MCF 10A (cell line): Measurements from ENCODE around the gene ST14. TPM values are rescaled to one million over a fixed set of nuclear protein-coding genes. Genes with fewer than 3 reads are reported as not detected.

Source experiments
- BruUV-seq: library from RNA; stranded (reverse); fragments of 400-500 nt; replicated peaks from 2 replicates; lab custom pipeline; 2021; lab: Mats Ljungman, UMichigan
- CTCF ChIA-PET: fragments of 300-600 bp; sonication (Branson Sonifier 250); formaldehyde crosslinking; extraction: SDS; loops from one replicate; lab custom pipeline; 2021; ENCODE audit warnings: antibody characterized with exemption, inconsistent platforms; lab: Yijun Ruan, JAX
- POLR2A ChIA-PET: fragments of 300-600, 350-650 bp; sonication (Branson Sonifier 250); formaldehyde crosslinking; extraction: SDS; loops from one replicate; lab custom pipeline; 2020; ENCODE audit warnings: antibody characterized with exemption, inconsistent platforms; lab: Yijun Ruan, JAX
- DNase-seq: peaks from one replicate; pipeline ENCODE4 v3.0.0-alpha.2; 2018; ENCODE audit not compliant: unreplicated experiment
- H3K27ac Mint-ChIP-seq: one replicate; pipeline ENCODE4 v1.8.0; 2022; ENCODE audit warnings: mild to moderate bottlenecking, low read depth, mixed read lengths; ENCODE audit not compliant: unreplicated experiment
- H3K27me3 Mint-ChIP-seq: one replicate; pipeline ENCODE4 v1.8.0; 2022; ENCODE audit warnings: mixed read lengths; ENCODE audit not compliant: insufficient read depth, unreplicated experiment
- H3K36me3 Mint-ChIP-seq: one replicate; pipeline ENCODE4 v1.8.0; 2022; ENCODE audit warnings: mild to moderate bottlenecking, moderate library complexity, mixed read lengths; ENCODE audit not compliant: insufficient read depth, unreplicated experiment
- H3K4me1 Mint-ChIP-seq: one replicate; pipeline ENCODE4 v1.8.0; 2022; ENCODE audit warnings: mixed read lengths; ENCODE audit not compliant: insufficient read depth, unreplicated experiment
- H3K4me3 Mint-ChIP-seq: one replicate; pipeline ENCODE4 v1.8.0; 2022; ENCODE audit warnings: mild to moderate bottlenecking, moderate library complexity, mixed read lengths; ENCODE audit not compliant: unreplicated experiment
- H3K9me3 Mint-ChIP-seq: one replicate; pipeline ENCODE4 v1.8.0; 2022; ENCODE audit warnings: mixed read lengths; ENCODE audit not compliant: unreplicated experiment
- intact Hi-C: fragments of 100-400 bp; cut with micrococcal nuclease; formaldehyde crosslinking; loops from 2 replicates; pipeline ENCODE4 v1.14.1; 2022
- total RNA-seq: library from RNA; stranded (reverse); gene quantifications from 2 replicates; pipeline ENCODE4 v1.2.3, GENCODE V29; 2022
- TF ChIP-seq, protein P1 (sequence below): fragments of 200-600 bp; IDR thresholded peaks from one replicate; pipeline ENCODE4 v1.8.0; 2022; ENCODE audit warnings: antibody characterized with exemption, mild to moderate bottlenecking; ENCODE audit not compliant: unreplicated experiment

The ST14 gene
- total RNA-seq, 1 experiment from 2014 or later: 27.2 TPM

DNA sequence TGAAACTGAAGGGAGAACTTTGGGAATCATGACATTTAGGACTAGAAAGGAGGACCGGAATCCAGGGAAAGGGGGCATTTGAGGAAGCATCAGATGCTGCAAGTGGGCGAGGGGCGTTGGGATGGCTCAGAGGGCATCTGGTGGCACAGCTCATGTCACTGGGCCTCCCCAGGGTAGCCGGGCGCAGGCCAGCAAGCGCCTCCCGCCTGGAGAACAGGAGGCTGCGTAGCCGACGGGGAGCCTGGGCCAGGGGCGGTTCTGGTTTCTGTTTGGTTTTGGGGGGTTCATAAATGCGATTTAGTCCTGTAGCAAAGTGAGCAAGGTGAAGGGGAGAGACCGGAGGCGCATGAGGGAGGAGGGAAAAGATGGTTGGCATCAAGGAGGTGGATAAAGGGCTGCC, 443 bp upstream of the ST14 start:
- H3K27ac Mint-ChIP-seq: no peak overlapping the region

DNA sequence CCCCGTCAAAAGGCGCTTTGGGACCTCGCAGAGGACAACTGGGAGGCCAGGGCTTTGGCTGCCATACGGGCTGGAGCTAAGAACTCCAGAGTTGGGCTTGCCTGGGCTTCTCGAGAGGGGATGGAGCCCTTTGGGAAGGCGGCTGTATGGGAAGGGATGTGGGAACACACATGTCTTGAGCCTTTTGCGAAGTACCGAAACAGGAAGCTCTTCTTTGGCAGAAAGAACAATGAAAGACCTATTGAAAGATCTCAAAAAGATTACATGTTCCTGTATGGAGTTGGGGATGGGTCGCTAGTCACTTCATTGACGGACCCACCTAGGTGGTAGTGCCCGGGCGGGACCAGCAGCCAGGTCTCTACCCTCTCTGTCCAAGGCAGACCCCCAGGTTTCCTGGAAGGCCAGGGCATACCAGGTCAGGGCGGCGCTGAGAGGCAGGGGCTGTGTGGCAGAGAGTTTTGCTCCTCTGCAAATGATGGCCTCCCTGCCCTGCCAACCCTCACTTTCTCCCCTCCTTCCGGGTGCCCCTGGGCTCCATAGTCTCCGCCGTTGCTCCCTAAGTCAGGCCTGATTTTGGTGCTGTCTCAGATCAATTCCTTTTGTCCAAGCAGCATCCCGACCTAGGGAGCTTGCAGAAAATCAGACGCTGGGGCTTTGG, 1.0 kb downstream of the ST14 start:
- Mint-ChIP-seq H3K27ac (peak overlapping the region; percentile 63), H3K36me3 (no peaks in the 10 kb centered on the region), H3K27me3 (peaks cover 17% of the 10 kb centered on the region), H3K9me3 (no peaks in the 10 kb centered on the region), H3K4me3 (peak overlapping the region; percentile 76), H3K4me1 (peaks cover 30% of the 10 kb centered on the region)
- TSS peak; percentile 21 for BruUV-seq
- DNase-seq: no peak
- CTCF ChIA-PET: interaction anchor here (0.8 to 1.1 kb wide), 3 partner anchors 14 to 26 kb away, joined by 3 to 5 read pairs (median 3); no protein-coding TSS in a partner anchor
- TF ChIP-seq, protein P1, sequence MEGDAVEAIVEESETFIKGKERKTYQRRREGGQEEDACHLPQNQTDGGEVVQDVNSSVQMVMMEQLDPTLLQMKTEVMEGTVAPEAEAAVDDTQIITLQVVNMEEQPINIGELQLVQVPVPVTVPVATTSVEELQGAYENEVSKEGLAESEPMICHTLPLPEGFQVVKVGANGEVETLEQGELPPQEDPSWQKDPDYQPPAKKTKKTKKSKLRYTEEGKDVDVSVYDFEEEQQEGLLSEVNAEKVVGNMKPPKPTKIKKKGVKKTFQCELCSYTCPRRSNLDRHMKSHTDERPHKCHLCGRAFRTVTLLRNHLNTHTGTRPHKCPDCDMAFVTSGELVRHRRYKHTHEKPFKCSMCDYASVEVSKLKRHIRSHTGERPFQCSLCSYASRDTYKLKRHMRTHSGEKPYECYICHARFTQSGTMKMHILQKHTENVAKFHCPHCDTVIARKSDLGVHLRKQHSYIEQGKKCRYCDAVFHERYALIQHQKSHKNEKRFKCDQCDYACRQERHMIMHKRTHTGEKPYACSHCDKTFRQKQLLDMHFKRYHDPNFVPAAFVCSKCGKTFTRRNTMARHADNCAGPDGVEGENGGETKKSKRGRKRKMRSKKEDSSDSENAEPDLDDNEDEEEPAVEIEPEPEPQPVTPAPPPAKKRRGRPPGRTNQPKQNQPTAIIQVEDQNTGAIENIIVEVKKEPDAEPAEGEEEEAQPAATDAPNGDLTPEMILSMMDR: no peak
- intact Hi-C loops: no loop called here
- POLR2A ChIA-PET: interaction anchor here (0.8 to 4.3 kb wide), 9 partner anchors 15 to 266 kb away, joined by 3 to 14 read pairs (median 5); partner anchors contain the start of genes APLP2 and NFRKB

More for the DNA sequence above, 443 bp upstream of the ST14 start:
- peaks cover 17% of the 10 kb centered on the region for H3K27me3 Mint-ChIP-seq
- intact Hi-C loops: no loop called here
- H3K4me1 Mint-ChIP-seq: peaks cover 30% of the 10 kb centered on the region
- DNase-seq: no peak
- TF ChIP-seq, protein P1: no peak
- POLR2A ChIA-PET: interaction anchor here (0.7 to 4.3 kb wide), 6 partner anchors 13 to 264 kb away, joined by 3 to 14 read pairs (median 12); partner anchors contain the start of gene NFRKB
- H3K9me3 Mint-ChIP-seq: no peaks in the 10 kb centered on the region
- BruUV-seq: no TSS peak
- peak overlapping the region; percentile 76 for H3K4me3 Mint-ChIP-seq
- CTCF ChIA-PET: interaction anchor here (0.9 kb wide), 1 partner anchor 9 kb away, joined by 3 read pairs; no protein-coding TSS in a partner anchor
- H3K36me3 Mint-ChIP-seq: no peaks in the 10 kb centered on the region

DNA sequence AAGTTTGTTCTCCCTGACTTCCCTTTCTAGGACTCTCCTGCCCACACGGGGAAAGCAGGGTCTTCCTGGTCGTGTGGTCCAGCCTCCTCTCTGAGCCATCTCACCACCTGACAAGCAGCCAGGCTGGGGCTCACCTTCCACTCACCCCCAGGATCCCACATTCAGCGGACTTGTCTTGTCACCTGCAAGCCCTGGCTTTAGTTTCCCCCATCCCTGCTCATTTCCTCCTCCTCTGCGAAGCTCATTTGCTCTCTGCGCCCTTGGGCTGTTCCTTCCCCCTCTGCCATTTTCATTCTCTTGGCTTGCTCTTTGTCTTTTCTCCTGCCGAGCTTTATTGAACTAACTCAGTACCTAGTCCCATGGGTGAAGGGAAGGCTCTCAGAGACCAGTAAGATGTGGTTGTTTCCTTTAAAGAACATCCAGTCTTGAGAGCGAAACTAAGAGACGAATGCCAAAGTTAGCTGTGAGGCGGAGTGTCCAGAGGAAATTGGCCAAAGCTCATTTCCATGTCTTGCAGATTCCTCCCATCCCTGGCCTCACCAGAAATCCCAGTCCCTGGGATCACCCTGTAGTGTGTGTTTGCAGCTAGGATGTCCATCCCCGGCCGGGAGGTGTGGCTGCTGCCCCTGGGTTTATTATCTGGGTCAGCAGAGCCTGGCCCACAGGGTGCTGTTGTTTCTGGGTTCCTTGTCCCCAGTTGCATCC, 2.0 kb downstream of the ST14 start:
- no TSS peak for BruUV-seq
- Mint-ChIP-seq H3K27me3 (peaks cover 17% of the 10 kb centered on the region), H3K9me3 (no peaks in the 10 kb centered on the region), H3K36me3 (no peaks in the 10 kb centered on the region), H3K27ac (no peak overlapping the region), H3K4me1 (peaks cover 32% of the 10 kb centered on the region), H3K4me3 (peak overlapping the region; percentile 76)
- TF ChIP-seq, protein P1: no peak
- ChIA-PET CTCF (interaction anchor here (0.6 to 1.5 kb wide), 6 partner anchors 15 to 1020 kb away, joined by 3 to 4 read pairs (median 3); no protein-coding TSS in a partner anchor), POLR2A (interaction anchor here (0.6 to 4.3 kb wide), 8 partner anchors 16 to 267 kb away, joined by 3 to 14 read pairs (median 4); partner anchors contain the start of genes NFRKB and PRDM10)
- DNase-seq: no peak
- intact Hi-C loops: no loop called here

DNA sequence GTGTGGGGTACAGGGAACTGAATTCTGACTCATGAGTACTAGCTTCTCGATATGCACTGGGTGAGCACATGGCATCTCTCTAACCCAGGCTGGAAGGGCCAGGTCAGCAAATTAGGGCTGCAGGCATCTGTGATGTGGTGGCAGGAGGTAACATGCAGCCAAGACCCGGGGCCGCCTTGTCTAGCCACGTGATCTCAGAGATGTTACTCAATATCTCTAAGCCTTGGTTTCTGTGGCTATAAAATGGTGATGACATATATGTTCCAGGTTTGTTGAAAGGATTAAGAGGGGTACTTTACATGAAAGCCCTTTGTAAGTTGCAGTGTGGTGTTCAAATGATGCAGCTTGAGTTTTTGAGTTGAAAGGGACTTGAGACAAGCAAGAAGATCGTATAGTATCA, 3.2 kb downstream of the ST14 start:
- TF ChIP-seq, protein P1: no peak
- peak; percentile 85 for DNase-seq
- H3K27me3 Mint-ChIP-seq: peaks cover 17% of the 10 kb centered on the region
- CTCF ChIA-PET: interaction anchor here (0.6 to 1.2 kb wide), 3 partner anchors 16 to 675 kb away, joined by 3 to 4 read pairs (median 3); no protein-coding TSS in a partner anchor
- H3K4me1 Mint-ChIP-seq: peaks cover 31% of the 10 kb centered on the region
- BruUV-seq: no TSS peak
- no peak overlapping the region for H3K27ac Mint-ChIP-seq
- intact Hi-C loops: no loop called here
- POLR2A ChIA-PET: interaction anchor here (0.7 to 4.3 kb wide), 5 partner anchors 16 to 112 kb away, joined by 3 to 14 read pairs (median 4); no protein-coding TSS in a partner anchor
- H3K4me3 Mint-ChIP-seq: no peak overlapping the region
- H3K9me3 Mint-ChIP-seq: no peaks in the 10 kb centered on the region
- no peaks in the 10 kb centered on the region for H3K36me3 Mint-ChIP-seq
